Activated gamma-delta T cell treated with Interleukin-2 at 50 U/mL for 16 hours (primary cell): ENCODE data around the gene NOL7.

Experiments used
- DNase-seq: peaks from one replicate; pipeline ENCODE4 v3.0.0-alpha.2; 2020

The NOL7 gene

GRCh38 chr6:13660273-13660672 is 45.1 kb downstream of the NOL7 start:
- no peak for DNase-seq

- DNase-seq: no peak
These were observed 45.8 kb downstream of the NOL7 start for GRCh38 chr6:13660893-13661292.

- DNase-seq: no peak
These were observed 46.5 kb downstream of the NOL7 start for GRCh38 chr6:13661647-13662046.

GRCh38 chr6:13662651-13663334 is 47.7 kb downstream of the NOL7 start:
- DNase-seq: no peak

GRCh38 chr6:13663986-13664385 is 48.9 kb downstream of the NOL7 start:
- no peak for DNase-seq

GRCh38 chr6:13664703-13665352 is 49.7 kb downstream of the NOL7 start:
- no peak for DNase-seq

GRCh38 chr6:13666194-13667105 is 51.3 kb downstream of the NOL7 start:
- no peak for DNase-seq

GRCh38 chr6:13667655-13668054 is 52.5 kb downstream of the NOL7 start:
- no peak for DNase-seq

GRCh38 chr6:13668291-13668928 is 53.3 kb downstream of the NOL7 start:
- no peak for DNase-seq

GRCh38 chr6:13669476-13669875 is 54.3 kb downstream of the NOL7 start:
- no peak for DNase-seq
